ENCODE results near the gene CAMK1D. TPM values are rescaled to one million over a fixed set of nuclear protein-coding genes. Genes with fewer than 3 reads are reported as not detected.

Gene CAMK1D
- total and polyA plus RNA-seq, 2 of the 8 experiments (the other 6 are each of a cell fraction or from before 2014, with no cell fraction given): 3.5 to 10.6 TPM

- TF ChIP-seq TCF12 (IDR thresholded peaks at IDR 0.05; ENCODE audit: low read depth, low read length): no peak
- no peak for TF ChIP-seq SIN3A (conservative IDR thresholded peaks at IDR 0.05 in 1 of 2, IDR thresholded peaks at IDR 0.05 in 1 of 2; ENCODE audit: low read depth in 1 of 2, low read length in 2 of 2)
- no peak for TF ChIP-seq PHF8 (conservative IDR thresholded peaks at IDR 0.05; ENCODE audit: low read depth, low read length)
Observed at GRCh38 chr10:12668634-12669033, 319.3 kb downstream of the CAMK1D start (continued).

Measured in H1 (cell line).